Stimulated activated CD8-positive, alpha-beta memory T cell treated with anti-CD3 and anti-CD28 coated beads, Interleukin-12 subunit alpha, Interleukin-12 subunit beta, amount 100 ng/mL, for 1 hour (primary cell): ENCODE measurements around the gene SLC34A3.
"Not testable (repeated sequence)": the region's sequence is repeated elsewhere in the genome, so short reads cannot be mapped to it uniquely, and the experiment has no call there.

ENCODE experiments used
- DNase-seq: peaks from one replicate; pipeline ENCODE4 v3.0.0-alpha.2; 2020; ENCODE audit warnings: low read depth

The SLC34A3 gene

GRCh38 chr9:137228968-137229896 is 1.5 kb upstream of the SLC34A3 start:
- DNase-seq: no peak

DNA sequence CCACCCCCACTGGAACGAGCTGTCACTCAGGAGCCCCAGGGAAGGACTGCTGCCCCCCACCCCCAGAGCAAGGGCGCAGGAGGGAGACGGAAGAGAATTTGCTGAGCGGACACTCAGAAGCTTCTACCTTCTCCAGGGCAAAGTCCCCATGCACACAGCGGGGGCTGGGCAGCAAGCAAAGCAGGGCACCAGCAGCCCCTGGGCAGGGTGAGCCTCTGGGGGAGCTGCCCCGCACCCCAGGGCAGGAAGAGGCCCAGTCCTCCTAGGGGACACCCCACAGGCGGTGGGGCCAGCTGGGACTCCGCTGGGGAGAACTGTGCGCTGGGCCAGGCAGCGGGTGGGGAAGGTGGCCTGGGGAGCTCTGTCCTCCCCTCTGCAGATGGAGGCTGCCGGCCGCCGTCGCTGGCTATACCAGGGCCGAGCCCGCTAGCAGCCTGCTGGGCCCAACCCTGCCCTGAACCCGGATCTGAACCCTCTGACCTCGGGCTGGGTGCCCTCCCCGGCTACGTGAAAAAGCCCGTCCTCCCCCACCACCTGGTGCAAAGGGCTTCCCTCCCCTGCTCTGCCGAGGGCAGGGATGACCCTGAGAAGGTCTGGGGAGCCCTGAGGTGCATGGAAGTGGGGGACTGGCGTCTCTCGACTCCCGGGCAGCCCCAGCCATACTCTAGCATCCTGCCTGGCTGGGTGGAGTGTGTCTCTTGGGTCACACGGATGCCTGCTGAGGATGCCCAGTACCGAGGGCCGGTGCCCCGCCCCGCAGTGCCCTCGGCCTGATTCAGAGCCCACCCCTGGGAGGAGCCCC is 597 bp upstream of the SLC34A3 start:
- DNase-seq: no peak

DNA sequence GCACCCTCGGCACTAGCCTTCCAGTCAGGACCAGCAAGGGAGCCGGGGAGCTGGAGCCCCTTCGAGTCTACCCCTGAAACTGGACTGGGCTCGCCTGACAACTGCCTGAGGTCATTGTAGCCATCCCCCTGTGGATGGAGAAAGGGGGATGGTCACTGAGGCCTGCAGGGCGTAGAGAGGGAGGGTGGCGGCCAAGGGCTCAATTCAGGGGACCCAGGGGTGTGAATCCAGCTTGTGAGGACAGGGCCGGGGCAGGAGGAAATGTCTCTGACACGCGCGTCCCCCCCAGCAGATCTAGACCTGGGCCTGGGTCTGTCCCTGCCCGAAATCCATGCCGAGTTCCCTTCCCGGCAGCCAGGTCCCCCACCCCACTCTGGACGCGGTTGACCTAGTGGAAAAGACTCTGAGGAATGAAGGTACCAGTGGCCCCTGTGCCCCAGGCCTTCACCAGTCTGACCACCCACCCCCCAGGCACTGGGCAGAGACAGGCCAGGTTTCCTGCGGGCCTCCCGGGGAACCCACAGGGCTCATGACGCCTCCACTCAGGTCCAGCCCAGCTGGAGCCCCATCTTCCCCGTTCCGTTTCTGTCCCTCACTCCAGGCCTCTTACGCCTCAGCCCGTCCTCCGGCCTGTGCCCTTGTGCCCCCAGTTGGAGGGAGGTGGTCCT is 805 bp downstream of the SLC34A3 start:
- DNase-seq: no peak

DNA sequence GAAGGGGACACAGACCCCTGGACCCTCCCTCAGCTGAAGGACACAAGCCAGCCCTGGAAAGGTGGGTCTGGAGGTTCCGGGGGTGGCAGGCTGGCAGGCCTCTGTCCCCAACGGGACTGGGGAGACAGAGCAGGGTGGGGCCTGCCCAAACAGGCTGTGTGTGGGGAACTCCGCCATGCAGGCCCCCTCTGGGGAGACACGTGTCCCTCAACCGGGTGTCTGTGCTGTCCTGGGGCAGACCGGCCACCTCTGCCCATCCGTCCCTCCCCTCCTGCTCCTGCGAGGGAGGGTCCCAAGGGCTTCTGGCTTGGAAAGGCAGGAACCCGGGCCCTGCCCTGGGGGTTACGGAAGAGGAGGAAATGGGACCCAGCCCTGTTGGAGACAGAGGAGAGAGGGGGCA is 1.4 kb downstream of the SLC34A3 start:
- DNase-seq: no peak

GRCh38 chr9:137232510-137232909 is 1.8 kb downstream of the SLC34A3 start:
- no peak for DNase-seq

DNA sequence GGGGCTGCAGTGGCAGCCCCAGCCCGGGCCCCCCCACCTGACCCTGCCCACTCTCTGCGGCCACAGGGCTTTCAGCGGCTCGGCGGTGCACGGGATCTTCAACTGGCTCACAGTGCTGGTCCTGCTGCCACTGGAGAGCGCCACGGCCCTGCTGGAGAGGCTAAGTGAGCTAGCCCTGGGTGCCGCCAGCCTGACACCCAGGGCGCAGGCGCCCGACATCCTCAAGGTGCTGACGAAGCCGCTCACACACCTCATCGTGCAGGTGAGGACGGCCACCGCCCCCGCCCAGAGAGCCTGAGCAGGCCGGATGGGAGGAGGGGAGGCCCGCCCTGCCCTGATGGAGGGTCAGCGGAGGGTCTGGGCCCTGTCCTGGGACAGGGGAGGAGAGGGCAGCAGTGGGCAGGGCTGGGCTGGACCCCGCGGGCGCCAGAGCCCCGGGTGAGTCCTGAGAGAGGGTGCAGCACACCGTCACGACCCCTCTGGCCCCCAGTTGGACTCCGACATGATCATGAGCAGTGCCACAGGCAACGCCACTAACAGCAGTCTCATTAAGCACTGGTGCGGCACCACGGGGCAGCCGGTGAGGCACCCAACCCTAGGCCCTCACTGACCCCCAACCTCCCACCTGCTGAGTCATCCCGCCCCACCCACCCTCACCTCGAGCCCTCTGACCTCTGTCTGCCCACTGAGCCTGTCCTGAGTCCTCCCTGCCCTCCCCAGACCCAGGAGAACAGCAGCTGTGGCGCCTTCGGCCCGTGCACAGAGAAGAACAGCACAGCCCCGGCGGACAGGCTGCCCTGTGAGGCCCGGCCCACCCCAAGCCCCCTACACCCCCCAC is 2.7 kb downstream of the SLC34A3 start:
- DNase-seq: no peak

GRCh38 chr9:137234055-137234697 is 3.5 kb downstream of the SLC34A3 start:
- no peak for DNase-seq

DNA sequence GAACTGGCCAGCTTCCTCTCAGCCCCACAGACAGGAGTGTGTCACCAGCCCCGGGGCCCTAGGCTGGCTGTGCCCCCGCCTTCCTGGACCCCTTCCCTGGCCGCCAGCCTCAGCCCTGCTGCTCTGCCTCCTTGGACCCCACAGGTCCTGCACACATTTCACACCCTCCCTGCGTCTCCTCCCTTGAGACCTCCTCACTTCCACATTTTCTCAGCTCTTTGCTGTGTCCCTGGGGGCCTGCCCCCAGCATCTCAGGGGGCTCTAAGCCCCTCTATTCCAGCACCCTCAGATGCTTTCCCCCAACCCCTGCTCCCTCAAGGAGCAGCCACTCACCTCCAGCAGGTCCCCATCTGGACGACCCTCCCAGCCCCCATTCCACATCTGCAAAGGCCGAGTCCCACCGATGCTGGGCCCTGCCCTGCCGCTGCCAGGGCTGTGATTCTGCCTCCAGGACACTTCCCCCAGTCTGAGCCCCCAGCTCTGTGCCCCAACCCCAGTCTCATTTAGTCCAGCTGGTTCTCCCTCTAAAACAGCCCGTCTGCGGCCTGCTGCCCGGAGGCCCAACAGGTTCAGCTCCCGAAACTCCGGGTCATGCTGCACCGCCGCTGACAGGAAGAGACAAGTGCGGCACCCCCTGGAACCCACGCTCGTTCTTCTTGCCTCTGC is 4.2 kb downstream of the SLC34A3 start:
- DNase-seq: no peak

DNA sequence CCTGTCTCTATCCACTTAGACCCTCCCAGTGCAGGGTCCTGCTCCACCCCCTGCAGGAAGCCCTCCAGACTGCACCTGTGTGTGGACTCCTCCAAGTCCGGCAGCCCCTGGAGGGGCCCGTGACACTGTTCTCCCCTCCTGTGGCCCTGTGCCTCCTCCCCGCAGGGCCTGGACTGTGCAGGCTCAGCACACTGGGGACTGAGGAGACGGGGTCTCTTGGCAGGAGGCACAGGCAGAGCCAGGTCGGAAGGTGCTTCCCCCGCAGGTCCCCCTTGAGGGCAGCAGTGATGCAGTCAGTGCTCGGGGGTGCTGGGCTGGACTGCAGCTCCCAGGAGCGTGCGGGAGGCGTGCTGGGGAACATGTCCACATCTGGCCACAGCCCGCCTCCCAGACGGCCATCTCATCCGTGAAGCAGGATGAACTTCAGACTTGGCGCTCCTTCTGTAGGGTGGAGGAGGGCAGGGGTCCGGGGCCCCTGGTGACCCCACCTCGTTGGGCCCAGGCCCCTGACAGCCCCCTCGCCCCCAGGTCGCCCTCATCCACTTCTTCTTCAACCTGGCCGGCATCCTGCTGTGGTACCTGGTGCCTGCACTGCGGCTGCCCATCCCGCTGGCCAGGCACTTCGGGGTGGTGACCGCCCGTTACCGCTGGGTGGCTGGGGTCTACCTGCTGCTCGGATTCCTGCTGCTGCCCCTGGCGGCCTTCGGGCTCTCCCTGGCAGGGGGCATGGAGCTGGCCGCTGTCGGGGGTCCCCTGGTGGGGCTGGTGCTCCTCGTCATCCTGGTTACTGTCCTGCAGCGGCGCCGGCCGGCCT is 4.9 kb downstream of the SLC34A3 start:
- no peak for DNase-seq

DNA sequence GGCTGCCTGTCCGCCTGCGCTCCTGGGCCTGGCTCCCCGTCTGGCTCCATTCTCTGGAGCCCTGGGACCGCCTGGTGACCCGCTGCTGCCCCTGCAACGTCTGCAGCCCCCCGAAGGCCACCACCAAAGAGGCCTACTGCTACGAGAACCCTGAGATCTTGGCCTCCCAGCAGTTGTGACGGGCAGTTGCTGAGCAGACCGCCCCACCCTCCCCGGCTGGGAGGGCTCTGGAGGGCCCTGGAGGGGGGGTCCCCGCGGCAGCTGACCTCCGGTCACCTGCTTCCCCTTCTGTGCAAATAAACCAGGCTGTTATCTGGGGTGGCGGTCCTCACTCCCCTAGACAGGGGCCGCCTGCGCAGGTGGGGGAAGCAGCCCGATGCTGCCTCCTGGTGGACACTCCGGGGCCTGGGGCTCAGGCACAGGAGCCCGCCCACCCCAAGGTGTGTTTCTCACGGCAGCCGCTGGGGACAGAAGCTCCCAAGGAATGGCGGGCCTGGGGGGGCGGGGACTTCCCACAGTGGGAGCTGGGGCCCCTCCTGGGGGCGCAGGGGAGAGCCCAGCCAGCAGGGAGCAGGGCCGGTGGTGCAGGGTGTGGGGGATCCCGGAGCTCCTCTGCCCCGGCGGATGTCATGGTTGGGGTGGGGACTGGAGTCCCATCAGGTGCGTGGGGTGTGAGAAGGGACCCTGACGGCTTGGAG is 5.7 kb downstream of the SLC34A3 start:
- DNase-seq: peak; percentile 84

DNA sequence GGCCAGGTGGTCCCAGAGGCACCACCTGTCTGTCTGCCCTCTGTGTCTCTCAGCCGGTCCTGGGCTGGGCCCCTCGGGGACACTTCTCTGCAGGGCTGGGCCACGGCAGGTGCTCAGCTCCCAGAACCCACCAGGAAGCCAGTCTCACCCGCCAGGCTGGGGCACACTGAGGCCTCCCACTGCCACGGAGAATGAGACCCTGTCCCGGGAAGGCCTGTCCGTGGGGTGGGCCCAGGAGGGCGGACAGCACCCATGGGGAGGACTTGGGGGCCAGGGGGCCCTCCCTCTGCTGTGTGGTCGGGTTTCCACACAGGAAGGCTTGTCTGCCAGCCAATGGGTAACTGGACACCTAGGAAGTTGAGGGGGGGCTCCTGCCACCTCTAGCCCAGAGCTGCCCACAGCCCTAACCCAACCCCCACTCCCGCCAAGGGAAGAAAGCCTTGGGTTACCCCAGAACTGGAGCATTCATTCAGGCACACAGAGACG is 6.3 kb downstream of the SLC34A3 start:
- DNase-seq: no peak

- DNase-seq: no peak
These were observed 7.3 kb downstream of the SLC34A3 start for GRCh38 chr9:137237759-137238726.

DNA sequence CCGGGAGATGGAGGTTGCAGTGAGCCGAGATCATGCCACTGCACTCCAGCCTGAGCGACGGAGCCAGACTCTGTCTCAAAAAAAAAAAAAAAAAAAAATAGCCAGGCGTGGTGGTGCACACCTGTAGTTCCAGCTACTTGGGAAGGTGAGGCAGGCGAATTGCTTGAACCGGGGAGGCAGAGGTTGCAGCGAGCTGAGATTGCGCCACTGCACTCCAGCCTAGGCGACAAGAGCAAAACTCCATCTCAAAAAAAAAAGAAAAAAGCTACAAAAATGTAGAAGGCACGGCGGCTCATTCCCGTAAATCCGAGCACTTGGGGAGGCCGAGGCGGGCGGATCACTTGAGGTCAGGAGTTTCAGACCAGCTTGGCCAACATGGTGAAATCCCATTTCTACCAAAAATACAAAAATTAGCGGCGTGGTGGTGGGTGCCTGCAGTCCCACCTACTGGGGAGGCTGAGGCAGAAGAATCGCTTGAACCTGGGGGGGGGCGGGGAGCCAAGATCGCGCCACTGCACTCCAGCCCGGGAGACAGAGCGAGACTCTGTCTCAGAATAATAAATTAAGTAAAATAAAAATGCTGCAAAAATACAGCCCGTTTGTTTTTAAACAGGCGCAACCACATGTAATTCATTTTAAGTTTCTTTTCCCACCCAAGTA is 9.0 kb downstream of the SLC34A3 start:
- not testable (repeated sequence) for DNase-seq

GRCh38 chr9:137240318-137240840 is 9.7 kb downstream of the SLC34A3 start:
- peak; percentile 33 for DNase-seq

DNA sequence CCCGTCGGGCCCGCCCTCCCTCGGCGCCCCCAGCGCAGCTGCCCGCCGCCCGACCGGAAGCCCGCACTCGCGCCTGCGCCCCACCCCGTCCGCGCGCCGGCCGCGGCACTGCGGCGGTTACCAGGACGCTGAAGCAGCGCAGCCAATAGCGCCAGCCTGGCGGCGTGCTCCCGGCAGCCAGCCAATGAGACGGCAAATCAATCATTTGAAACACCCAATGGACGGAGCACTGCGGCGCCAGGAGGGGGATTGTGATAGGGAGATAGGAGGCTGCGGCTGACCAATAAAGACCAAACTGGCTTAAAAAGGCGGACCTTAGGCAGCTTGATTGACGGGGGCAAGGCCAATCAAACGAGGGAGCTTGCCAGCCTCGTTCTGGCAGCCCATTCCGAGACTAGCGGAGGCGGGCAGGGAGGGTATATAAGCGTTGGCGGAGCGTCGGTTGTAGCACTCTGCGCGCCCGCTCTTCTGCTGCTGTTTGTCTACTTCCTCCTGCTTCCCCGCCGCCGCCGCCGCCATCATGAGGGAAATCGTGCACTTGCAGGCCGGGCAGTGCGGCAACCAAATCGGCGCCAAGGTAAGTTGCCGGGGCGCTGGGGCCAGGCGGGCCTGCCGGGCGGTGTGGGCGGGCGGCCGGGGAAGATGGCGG is 10.3 kb downstream of the SLC34A3 start, which contains the start of gene TUBB4B:
Gene TUBB4B, plus strand, starts transcription at position 447 of the 649 bp plus-strand sequence. Its CDS starts 74 bp downstream, at position 521.
- DNase-seq: peak; percentile 96
